Chondrocyte (in vitro differentiated cells): ENCODE results near the gene USP4. TPM values are rescaled to one million over a fixed set of nuclear protein-coding genes. Genes with fewer than 3 reads are reported as not detected.
A peak's percentile ranks its signal among the peaks of the same experiment; 100 is the strongest.
"Not testable (repeated sequence)": the region's sequence is repeated elsewhere in the genome, so short reads cannot be mapped to it uniquely, and the experiment has no call there.

Source experiments
- DNase-seq: peaks from one replicate; pipeline ENCODE4 v3.0.0; 2021; ENCODE audit warnings: mixed read lengths, low spot score
- H3K27ac Mint-ChIP-seq: one replicate; pipeline ENCODE4 v1.8.0; 2021; ENCODE audit warnings: mild to moderate bottlenecking, moderate library complexity, mixed read lengths; ENCODE audit not compliant: unreplicated experiment
- H3K27me3 Mint-ChIP-seq: 2 replicates; pipeline ENCODE4 v1.8.0; 2021; ENCODE audit warnings: low read depth, mixed read lengths
- H3K36me3 Mint-ChIP-seq: 2 replicates; pipeline ENCODE4 v1.8.0; 2021; ENCODE audit warnings: low read depth, mixed read lengths
- H3K4me1 Mint-ChIP-seq: 2 replicates; pipeline ENCODE4 v1.8.0; 2021; ENCODE audit warnings: low read depth, mild to moderate bottlenecking, mixed read lengths
- H3K4me3 Mint-ChIP-seq: one replicate; pipeline ENCODE4 v1.8.0; 2021; ENCODE audit warnings: mild to moderate bottlenecking, moderate library complexity, mixed read lengths; ENCODE audit not compliant: unreplicated experiment
- H3K9me3 Mint-ChIP-seq: 2 replicates; pipeline ENCODE4 v1.8.0; 2021; ENCODE audit warnings: low read depth, mixed read lengths
- microRNA-seq: library from miRNA; unstranded; fragments of <30 nt; microRNA quantifications from one replicate; pipeline ENCODE4 v1.2.0, GENCODE V29; 2020; ENCODE audit warnings: borderline number of aligned reads
- total RNA-seq: library from RNA; stranded (reverse); gene quantifications from 3 replicates; pipeline ENCODE4 v1.2.1, GENCODE V29; 2021
- TF ChIP-seq, protein P1 (sequence below): fragments of 200-600 bp; sonication (generic); IDR thresholded peaks from 2 replicates; pipeline ENCODE4 v1.5.0; 2021; ENCODE audit warnings: antibody characterized with exemption, mild to moderate bottlenecking, moderate library complexity

The USP4 gene
- total RNA-seq, 1 donor from 2014 or later, result 31.9 TPM

DNA sequence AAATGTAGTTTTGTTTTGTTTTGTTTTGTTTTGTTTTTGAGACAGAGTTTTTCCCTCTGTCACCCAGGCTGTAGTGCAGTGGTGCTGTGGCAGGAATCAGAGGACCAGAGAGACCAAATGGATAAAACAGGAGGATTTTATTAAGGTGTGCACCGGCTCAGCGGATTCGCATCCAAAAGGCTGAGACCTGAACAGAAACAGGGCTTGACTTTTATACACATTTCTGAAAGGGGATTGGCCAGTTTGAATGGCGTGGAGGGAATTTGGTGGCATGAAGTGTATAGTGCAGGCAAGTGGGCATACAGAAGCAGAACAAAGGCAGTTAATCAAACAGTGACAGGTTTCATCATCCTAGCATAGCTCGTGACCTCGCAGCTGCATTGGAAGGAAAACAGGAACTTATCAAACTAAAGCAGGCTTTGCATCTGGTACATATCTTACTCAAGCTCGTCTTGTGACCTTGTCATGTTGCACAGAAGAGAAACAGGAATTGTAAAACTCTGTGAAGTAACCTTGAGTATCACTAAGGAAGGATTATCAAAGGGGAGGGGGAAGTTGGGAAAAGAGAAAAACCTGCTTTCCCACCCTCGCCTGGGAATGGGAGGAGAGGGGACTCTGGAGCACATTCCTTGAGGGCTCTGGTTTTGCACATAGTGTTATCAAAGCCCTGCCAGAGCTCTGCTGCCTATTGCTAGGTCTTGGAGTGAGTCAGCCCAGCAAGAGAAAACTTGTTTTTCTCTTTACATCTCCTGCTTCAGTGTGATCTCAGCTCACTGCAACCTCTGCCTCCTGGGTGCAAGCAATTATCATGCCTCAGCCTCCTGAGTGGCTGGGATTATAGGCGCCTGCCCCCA is 101.4 kb downstream of the USP4 start:
- Mint-ChIP-seq H3K4me1 (peaks cover 6% of the 10 kb centered on the region), H3K27me3 (peaks cover 2% of the 10 kb centered on the region), H3K9me3 (peaks cover 12% of the 10 kb centered on the region), H3K36me3 (peaks cover 3% of the 10 kb centered on the region), H3K4me3 (no peak overlapping the region), H3K27ac (peak overlapping the region; percentile 77)
- TF ChIP-seq, protein P1, sequence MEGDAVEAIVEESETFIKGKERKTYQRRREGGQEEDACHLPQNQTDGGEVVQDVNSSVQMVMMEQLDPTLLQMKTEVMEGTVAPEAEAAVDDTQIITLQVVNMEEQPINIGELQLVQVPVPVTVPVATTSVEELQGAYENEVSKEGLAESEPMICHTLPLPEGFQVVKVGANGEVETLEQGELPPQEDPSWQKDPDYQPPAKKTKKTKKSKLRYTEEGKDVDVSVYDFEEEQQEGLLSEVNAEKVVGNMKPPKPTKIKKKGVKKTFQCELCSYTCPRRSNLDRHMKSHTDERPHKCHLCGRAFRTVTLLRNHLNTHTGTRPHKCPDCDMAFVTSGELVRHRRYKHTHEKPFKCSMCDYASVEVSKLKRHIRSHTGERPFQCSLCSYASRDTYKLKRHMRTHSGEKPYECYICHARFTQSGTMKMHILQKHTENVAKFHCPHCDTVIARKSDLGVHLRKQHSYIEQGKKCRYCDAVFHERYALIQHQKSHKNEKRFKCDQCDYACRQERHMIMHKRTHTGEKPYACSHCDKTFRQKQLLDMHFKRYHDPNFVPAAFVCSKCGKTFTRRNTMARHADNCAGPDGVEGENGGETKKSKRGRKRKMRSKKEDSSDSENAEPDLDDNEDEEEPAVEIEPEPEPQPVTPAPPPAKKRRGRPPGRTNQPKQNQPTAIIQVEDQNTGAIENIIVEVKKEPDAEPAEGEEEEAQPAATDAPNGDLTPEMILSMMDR, result no peak
- no peak for DNase-seq

DNA sequence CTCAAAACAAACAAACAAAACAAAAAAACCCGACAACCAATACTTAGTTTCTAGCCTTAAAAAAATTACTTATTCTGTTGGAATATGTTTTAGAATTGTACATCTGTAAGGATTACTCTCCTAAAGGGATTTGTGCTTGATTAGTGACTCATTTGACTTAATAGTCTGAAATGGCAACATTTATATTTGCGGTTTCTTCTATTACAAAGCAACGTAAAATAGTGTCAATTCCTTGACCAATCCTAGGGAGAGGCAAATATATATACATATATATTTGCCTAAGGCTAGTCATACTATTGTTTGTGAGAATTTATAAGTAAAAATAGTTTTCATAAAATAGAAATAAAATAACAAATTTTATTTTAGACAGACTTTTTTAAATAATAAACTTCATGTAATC is 102.5 kb downstream of the USP4 start:
- Mint-ChIP-seq H3K4me1 (peaks cover 6% of the 10 kb centered on the region), H3K4me3 (no peak overlapping the region), H3K27ac (no peak overlapping the region), H3K9me3 (peaks cover 24% of the 10 kb centered on the region), H3K36me3 (peaks cover 7% of the 10 kb centered on the region), H3K27me3 (peaks cover 4% of the 10 kb centered on the region)
- TF ChIP-seq, protein P1, result no peak
- no peak for DNase-seq

DNA sequence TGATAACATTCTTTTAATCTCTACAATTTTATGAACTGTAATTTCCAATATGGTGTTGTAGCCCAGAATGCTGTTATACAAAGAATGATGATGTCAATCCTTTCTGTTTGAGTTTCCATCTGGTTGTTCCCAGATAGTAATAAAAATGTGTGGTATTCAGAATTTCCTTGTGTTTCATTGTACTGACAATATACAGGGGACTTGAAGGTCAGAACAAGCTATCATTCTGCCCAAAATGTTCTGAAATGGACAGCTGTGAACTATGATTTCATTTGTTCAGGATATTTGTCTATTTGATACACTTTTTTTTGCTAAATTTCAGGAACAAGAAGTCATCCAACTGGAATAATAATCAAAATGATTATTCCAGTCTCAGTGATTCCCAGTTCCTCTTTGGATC is 103.6 kb downstream of the USP4 start:
- Mint-ChIP-seq H3K27me3 (peaks cover 2% of the 10 kb centered on the region), H3K4me1 (peaks cover 6% of the 10 kb centered on the region), H3K27ac (no peak overlapping the region), H3K36me3 (peaks cover 9% of the 10 kb centered on the region), H3K9me3 (peaks cover 31% of the 10 kb centered on the region), H3K4me3 (no peak overlapping the region)
- TF ChIP-seq, protein P1, result no peak
- DNase-seq, result no peak

DNA sequence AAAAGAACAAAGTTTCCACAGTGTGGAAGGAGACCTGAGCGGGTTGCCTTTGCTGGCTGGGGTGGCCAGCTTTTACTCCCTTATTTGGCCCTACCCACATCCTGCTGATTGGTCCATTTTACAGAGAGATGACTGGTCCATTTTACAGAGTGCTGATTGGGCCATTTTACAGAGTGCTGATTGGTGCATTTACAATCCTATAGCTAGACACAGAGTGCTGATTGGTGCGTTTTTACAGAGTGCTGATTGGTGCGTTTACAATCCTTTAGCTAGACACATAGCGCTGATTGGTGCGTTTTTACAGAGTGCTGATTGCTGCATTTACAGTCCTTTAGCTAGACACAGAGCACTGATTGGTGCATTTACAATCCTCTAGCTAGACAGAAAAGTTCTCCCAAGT is 111.0 kb downstream of the USP4 start:
- Mint-ChIP-seq H3K36me3 (peaks cover 15% of the 10 kb centered on the region), H3K9me3 (peaks cover 52% of the 10 kb centered on the region)
- not testable (repeated sequence) for H3K27me3 Mint-ChIP-seq

More for the DNA sequence above, 111.0 kb downstream of the USP4 start:
- not testable (repeated sequence) for H3K4me1 Mint-ChIP-seq, H3K4me3 Mint-ChIP-seq, DNase-seq, H3K27ac Mint-ChIP-seq

Small RNAs within 50 kb of the gene (microRNA-seq; reads per million reads assigned to microRNA genes)
- not detected for gene MIR4271

Other genes starting within 250 kb of the USP4 start
- 77.5 to 89.5 TPM (median 79.3 TPM) in 3 replicates for gene QRICH1, start 246.0 kb downstream of the USP4 start, total RNA-seq
- gene QARS1, start 235.3 kb downstream of the USP4 start, total RNA-seq, result 144 to 225 TPM (median 177 TPM) in 3 replicates
- 34.2 to 43.4 TPM (median 35.6 TPM) in 3 replicates for gene USP19, start 219.2 kb downstream of the USP4 start, total RNA-seq
- 824 to 1,096 TPM (median 1,075 TPM) in 3 replicates for gene LAMB2, start 207.0 kb downstream of the USP4 start, total RNA-seq
- 18.1 to 19.4 TPM (median 18.7 TPM) in 3 replicates for gene CCDC71, start 173.7 kb downstream of the USP4 start, total RNA-seq
- 15.6 to 40.8 TPM (median 35.1 TPM) in 3 replicates for gene KLHDC8B, start 168.5 kb downstream of the USP4 start, total RNA-seq
- gene C3orf62, start 62.8 kb downstream of the USP4 start, total RNA-seq, result 4.6 to 7.3 TPM (median 6.9 TPM) in 3 replicates
- gene GPX1, start 18.3 kb upstream of the USP4 start, total RNA-seq, result 87.9 to 92.6 TPM (median 91.3 TPM) in 3 replicates
- gene RHOA, start 71.9 kb upstream of the USP4 start, total RNA-seq, result 625 to 643 TPM (median 626 TPM) in 3 replicates
- gene TCTA, start 72.4 kb upstream of the USP4 start, total RNA-seq, result 22.5 to 54.8 TPM (median 23.4 TPM) in 3 replicates
- gene AMT, start 82.4 kb upstream of the USP4 start, total RNA-seq, result 4.8 to 6.1 TPM (median 6.0 TPM) in 3 replicates
- 20.0 to 25.8 TPM (median 23.8 TPM) in 3 replicates for gene NICN1, start 89.3 kb upstream of the USP4 start, total RNA-seq
- 147 to 156 TPM (median 149 TPM) in 3 replicates for gene DAG1, start 130.2 kb upstream of the USP4 start, total RNA-seq
- 0.77 to 0.82 TPM (median 0.77 TPM) in 3 replicates for gene BSN, start 214.4 kb upstream of the USP4 start, total RNA-seq